ENCODE measurements around the gene B3GALT5. TPM values are rescaled to one million over a fixed set of nuclear protein-coding genes. Genes with fewer than 3 reads are reported as not detected.
"Not testable (repeated sequence)": the region's sequence is repeated elsewhere in the genome, so short reads cannot be mapped to it uniquely, and the experiment has no call there.

Gene B3GALT5
- polyA plus RNA-seq, 1 donor (not counting 4 experiments of a cell fraction or from before 2014, with no cell fraction given) = not detected

DNA sequence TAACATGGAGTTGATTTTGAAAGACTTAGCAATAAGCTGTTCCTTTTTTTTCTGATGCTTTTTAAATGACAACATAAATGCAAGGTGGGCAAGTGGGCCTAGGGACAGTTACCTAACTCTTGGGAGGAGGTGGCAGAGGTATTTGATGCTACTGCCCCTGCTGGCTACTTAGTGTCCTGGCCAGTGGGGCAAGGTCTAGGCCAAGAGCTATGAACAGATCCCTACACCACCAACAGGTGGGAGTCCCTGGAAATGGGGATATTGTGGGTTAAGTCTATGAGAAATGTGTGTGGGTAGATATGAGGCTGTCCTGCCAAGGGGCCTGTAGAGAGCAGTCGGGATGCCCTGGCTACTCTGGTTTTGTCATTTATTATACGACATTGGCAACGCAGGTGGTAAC, 31.3 kb upstream of the B3GALT5 start:
- H3K4me1 ChIP-seq (ENCODE audit: control insufficient read depth, extremely low read depth, insufficient read depth, low read length) = no peaks in the 10 kb centered on the region
- no peak overlapping the region for H3K27ac ChIP-seq (ENCODE audit: control insufficient read depth, insufficient read depth, low read length)
- no peak for TF ChIP-seq EZH2 (IDR thresholded peaks at IDR 0.05; ENCODE audit: low read length)
- TF ChIP-seq, protein P1, sequence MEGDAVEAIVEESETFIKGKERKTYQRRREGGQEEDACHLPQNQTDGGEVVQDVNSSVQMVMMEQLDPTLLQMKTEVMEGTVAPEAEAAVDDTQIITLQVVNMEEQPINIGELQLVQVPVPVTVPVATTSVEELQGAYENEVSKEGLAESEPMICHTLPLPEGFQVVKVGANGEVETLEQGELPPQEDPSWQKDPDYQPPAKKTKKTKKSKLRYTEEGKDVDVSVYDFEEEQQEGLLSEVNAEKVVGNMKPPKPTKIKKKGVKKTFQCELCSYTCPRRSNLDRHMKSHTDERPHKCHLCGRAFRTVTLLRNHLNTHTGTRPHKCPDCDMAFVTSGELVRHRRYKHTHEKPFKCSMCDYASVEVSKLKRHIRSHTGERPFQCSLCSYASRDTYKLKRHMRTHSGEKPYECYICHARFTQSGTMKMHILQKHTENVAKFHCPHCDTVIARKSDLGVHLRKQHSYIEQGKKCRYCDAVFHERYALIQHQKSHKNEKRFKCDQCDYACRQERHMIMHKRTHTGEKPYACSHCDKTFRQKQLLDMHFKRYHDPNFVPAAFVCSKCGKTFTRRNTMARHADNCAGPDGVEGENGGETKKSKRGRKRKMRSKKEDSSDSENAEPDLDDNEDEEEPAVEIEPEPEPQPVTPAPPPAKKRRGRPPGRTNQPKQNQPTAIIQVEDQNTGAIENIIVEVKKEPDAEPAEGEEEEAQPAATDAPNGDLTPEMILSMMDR (optimal IDR thresholded peaks at IDR 0.05 in 1 of 3, IDR thresholded peaks at IDR 0.05 in 1 of 3, conservative IDR thresholded peaks at IDR 0.05 in 1 of 3; ENCODE audit: extremely low read depth in 1 of 3, insufficient read depth in 2 of 3, low read length in 3 of 3) = no peak
- no peak overlapping the region for H3K9ac ChIP-seq (ENCODE audit: control insufficient read depth, extremely low read depth, insufficient read depth, low read length)
- H3K9me3 ChIP-seq (ENCODE audit: control insufficient read depth, low read depth, low read length) = no peaks in the 10 kb centered on the region
- no peaks in the 10 kb centered on the region for H3K36me3 ChIP-seq (ENCODE audit: control insufficient read depth in 2 of 2, extremely low read depth in 1 of 2, insufficient read depth in 2 of 2, low read length in 2 of 2)
- no peaks in the 10 kb centered on the region for H3K79me2 ChIP-seq (ENCODE audit: control insufficient read depth, insufficient read depth, low read length)
- FAIRE-seq (no peak), DNase-seq (ENCODE audit: low read depth, low spot score) (no peak)
- no peak overlapping the region for H2AFZ ChIP-seq (ENCODE audit: control insufficient read depth, low read length)
- no peaks in the 10 kb centered on the region for H4K20me1 ChIP-seq (ENCODE audit: control insufficient read depth, extremely low read depth, insufficient read depth, low read length)
- no peaks in the 10 kb centered on the region for H3K27me3 ChIP-seq (ENCODE audit: control insufficient read depth, extremely low read depth, insufficient read depth, low read length)
- H3K4me3 ChIP-seq (ENCODE audit: control insufficient read depth in 2 of 3, extremely low read depth in 1 of 3, insufficient read depth in 2 of 3, low read depth in 1 of 3, low read length in 3 of 3) = no peak overlapping the region
- dilution Hi-C loops (cut with MboI; ENCODE audit: extremely low pct_ligation_motif_present, low sequenced_read_pairs) = no loop called here
- no peak overlapping the region for H3K4me2 ChIP-seq (ENCODE audit: control insufficient read depth, extremely low read depth, insufficient read depth, low read depth, low read length)
- H3K9me1 ChIP-seq (ENCODE audit: control insufficient read depth, extremely low read depth, insufficient read depth, low read length) = no peaks in the 10 kb centered on the region

GRCh38 chr21:39582749-39583148, 30.0 kb upstream of the B3GALT5 start:
- Histone ChIP-seq H3K4me3 (ENCODE audit: control insufficient read depth in 2 of 3, extremely low read depth in 1 of 3, insufficient read depth in 2 of 3, low read depth in 1 of 3, low read length in 3 of 3) (no peak overlapping the region), H3K4me1 (ENCODE audit: control insufficient read depth, extremely low read depth, insufficient read depth, low read length) (no peaks in the 10 kb centered on the region), H3K9me1 (ENCODE audit: control insufficient read depth, extremely low read depth, insufficient read depth, low read length) (no peaks in the 10 kb centered on the region), H3K36me3 (ENCODE audit: control insufficient read depth in 2 of 2, extremely low read depth in 1 of 2, insufficient read depth in 2 of 2, low read length in 2 of 2) (no peaks in the 10 kb centered on the region), H3K79me2 (ENCODE audit: control insufficient read depth, insufficient read depth, low read length) (no peaks in the 10 kb centered on the region), H2AFZ (ENCODE audit: control insufficient read depth, low read length) (no peak overlapping the region), H3K4me2 (ENCODE audit: control insufficient read depth, extremely low read depth, insufficient read depth, low read depth, low read length) (no peak overlapping the region), H3K27ac (ENCODE audit: control insufficient read depth, insufficient read depth, low read length) (no peak overlapping the region), H3K9ac (ENCODE audit: control insufficient read depth, extremely low read depth, insufficient read depth, low read length) (no peak overlapping the region), H4K20me1 (ENCODE audit: control insufficient read depth, extremely low read depth, insufficient read depth, low read length) (no peaks in the 10 kb centered on the region), H3K27me3 (ENCODE audit: control insufficient read depth, extremely low read depth, insufficient read depth, low read length) (no peaks in the 10 kb centered on the region), H3K9me3 (ENCODE audit: control insufficient read depth, low read depth, low read length) (no peaks in the 10 kb centered on the region)
- DNase-seq (ENCODE audit: low read depth, low spot score) (no peak), FAIRE-seq (no peak)
- no peak for TF ChIP-seq EZH2 (IDR thresholded peaks at IDR 0.05; ENCODE audit: low read length)
- TF ChIP-seq, protein P1 (optimal IDR thresholded peaks at IDR 0.05 in 1 of 3, IDR thresholded peaks at IDR 0.05 in 1 of 3, conservative IDR thresholded peaks at IDR 0.05 in 1 of 3; ENCODE audit: extremely low read depth in 1 of 3, insufficient read depth in 2 of 3, low read length in 3 of 3) = no peak
- dilution Hi-C loops (cut with MboI; ENCODE audit: extremely low pct_ligation_motif_present, low sequenced_read_pairs) = no loop called here

GRCh38 chr21:39583586-39583985, 29.2 kb upstream of the B3GALT5 start:
- H3K4me3 ChIP-seq (ENCODE audit: control insufficient read depth in 2 of 3, extremely low read depth in 1 of 3, insufficient read depth in 2 of 3, low read depth in 1 of 3, low read length in 3 of 3); H3K36me3 ChIP-seq (ENCODE audit: control insufficient read depth in 2 of 2, extremely low read depth in 1 of 2, insufficient read depth in 2 of 2, low read length in 2 of 2); DNase-seq (ENCODE audit: low read depth, low spot score); H3K27ac ChIP-seq (ENCODE audit: control insufficient read depth, insufficient read depth, low read length); H3K9me1 ChIP-seq (ENCODE audit: control insufficient read depth, extremely low read depth, insufficient read depth, low read length); H3K9me3 ChIP-seq (ENCODE audit: control insufficient read depth, low read depth, low read length); H3K79me2 ChIP-seq (ENCODE audit: control insufficient read depth, insufficient read depth, low read length); H3K4me1 ChIP-seq (ENCODE audit: control insufficient read depth, extremely low read depth, insufficient read depth, low read length); H2AFZ ChIP-seq (ENCODE audit: control insufficient read depth, low read length); H3K9ac ChIP-seq (ENCODE audit: control insufficient read depth, extremely low read depth, insufficient read depth, low read length); dilution Hi-C loops (cut with MboI; ENCODE audit: extremely low pct_ligation_motif_present, low sequenced_read_pairs); H3K27me3 ChIP-seq (ENCODE audit: control insufficient read depth, extremely low read depth, insufficient read depth, low read length); H3K4me2 ChIP-seq (ENCODE audit: control insufficient read depth, extremely low read depth, insufficient read depth, low read depth, low read length); H4K20me1 ChIP-seq (ENCODE audit: control insufficient read depth, extremely low read depth, insufficient read depth, low read length); FAIRE-seq: not testable (repeated sequence)
